Adrenal gland (tissue), 5 donors: ENCODE measurements around the gene KCNT1.

Experiments used
- POLR2A ChIP-seq, 2 donors: fragments of 450-650 bp; IDR thresholded peaks; one replicate each; pipeline ENCODE4 v1.6.1; 2017; ENCODE audit warnings: antibody characterized with exemption in 2 of 2, mild to moderate bottlenecking in 2 of 2, moderate library complexity in 1 of 2
- TF ChIP-seq, protein P1 (sequence below), 6 experiments: fragments of 450-650 bp in 4 of 6; fragments of 200-600 bp in 2 of 6; sonication (generic) in 1 of 6; IDR thresholded peaks; 1 replicate in 5 of 6; 2 replicates in 1 of 6; pipeline versions ENCODE4 v1.5.1 to v1.8.0; 2016 to 2021; ENCODE audit warnings: antibody characterized with exemption in 6 of 6, mild to moderate bottlenecking in 2 of 6, moderate library complexity in 1 of 6
- donor health status: DM: no; HTN: no; CAD: no.

DNA sequence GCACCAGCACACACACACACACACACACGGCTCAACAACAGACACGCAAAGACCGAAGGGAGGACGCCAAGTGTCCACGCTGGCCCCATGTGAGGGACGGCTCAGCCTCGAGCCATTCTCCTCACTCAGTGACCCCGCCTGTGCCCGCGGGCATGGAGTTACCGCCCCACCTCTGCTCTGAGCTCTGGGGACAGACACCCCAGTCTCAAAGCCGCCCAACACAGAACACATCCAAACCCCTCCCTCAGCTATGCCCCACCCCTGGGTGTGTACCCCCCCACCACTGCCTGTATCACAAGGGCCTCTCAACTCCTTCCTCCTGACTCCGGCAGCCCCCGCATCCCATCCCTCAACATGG lies 124.2 kb downstream of the KCNT1 start:
- TF ChIP-seq, protein P1, sequence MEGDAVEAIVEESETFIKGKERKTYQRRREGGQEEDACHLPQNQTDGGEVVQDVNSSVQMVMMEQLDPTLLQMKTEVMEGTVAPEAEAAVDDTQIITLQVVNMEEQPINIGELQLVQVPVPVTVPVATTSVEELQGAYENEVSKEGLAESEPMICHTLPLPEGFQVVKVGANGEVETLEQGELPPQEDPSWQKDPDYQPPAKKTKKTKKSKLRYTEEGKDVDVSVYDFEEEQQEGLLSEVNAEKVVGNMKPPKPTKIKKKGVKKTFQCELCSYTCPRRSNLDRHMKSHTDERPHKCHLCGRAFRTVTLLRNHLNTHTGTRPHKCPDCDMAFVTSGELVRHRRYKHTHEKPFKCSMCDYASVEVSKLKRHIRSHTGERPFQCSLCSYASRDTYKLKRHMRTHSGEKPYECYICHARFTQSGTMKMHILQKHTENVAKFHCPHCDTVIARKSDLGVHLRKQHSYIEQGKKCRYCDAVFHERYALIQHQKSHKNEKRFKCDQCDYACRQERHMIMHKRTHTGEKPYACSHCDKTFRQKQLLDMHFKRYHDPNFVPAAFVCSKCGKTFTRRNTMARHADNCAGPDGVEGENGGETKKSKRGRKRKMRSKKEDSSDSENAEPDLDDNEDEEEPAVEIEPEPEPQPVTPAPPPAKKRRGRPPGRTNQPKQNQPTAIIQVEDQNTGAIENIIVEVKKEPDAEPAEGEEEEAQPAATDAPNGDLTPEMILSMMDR (IDR thresholded peaks at IDR 0.05) = no peak
- TF ChIP-seq POLR2A (IDR thresholded peaks at IDR 0.05) = no peak
